B cell (primary cell): ENCODE data around the gene SGTA. TPM values are rescaled to one million over a fixed set of nuclear protein-coding genes. Genes with fewer than 3 reads are reported as not detected.
A peak's percentile ranks its signal among the peaks of the same experiment; 100 is the strongest.

Experiments used
- ATAC-seq: fragments of 200-7000 bp; cut with Tn5 transposase; one replicate; pipeline ENCODE4 v1.10.0; 2021; ENCODE audit warnings: low read depth, mild to moderate bottlenecking, moderate number of reproducible peaks, moderate library complexity
- CTCF ChIA-PET: fragments of 350-600 bp; sonication (Branson Sonifier 250); formaldehyde crosslinking; loops from one replicate; lab custom pipeline; 2021; ENCODE audit warnings: antibody characterized with exemption, inconsistent platforms; lab: Charles Lee
- POLR2A ChIA-PET: fragments of 350-600 bp; sonication (Branson Sonifier 250); formaldehyde crosslinking; loops from one replicate; lab custom pipeline; 2021; ENCODE audit warnings: antibody characterized with exemption; lab: Charles Lee
- DNase-seq: peaks from one replicate; pipeline ENCODE4 v3.0.0; 2013
- H2AFZ ChIP-seq: 2 replicates; pipeline ENCODE4 v1.6.1; 2012; ENCODE audit warnings: mild to moderate bottlenecking, low read depth, low read length; ENCODE audit not compliant: insufficient read depth, poor library complexity, severe bottlenecking
- H3K27ac ChIP-seq, 2 donors: 1 replicate in 1 of 2; 2 replicates in 1 of 2; pipeline ENCODE4 v1.5.1; 2012 to 2013; ENCODE audit warnings: low read length in 2 of 2, mild to moderate bottlenecking in 2 of 2, moderate library complexity in 1 of 2
- H3K27me3 ChIP-seq, 4 experiments: fragments of 200-600 bp in 1 of 4; sonication (generic) in 1 of 4; replicated peaks in 1 of 4; 1 replicate in 2 of 4; 2 replicates in 2 of 4; pipeline versions ENCODE4 v1.6.1 to v1.7.0; 2013 to 2016; ENCODE audit warnings: low read length in 3 of 4, mild to moderate bottlenecking in 2 of 4, mixed read lengths in 1 of 4, moderate library complexity in 1 of 4; ENCODE audit not compliant: insufficient read depth in 4 of 4, control insufficient read depth in 3 of 4; ENCODE audit errors: control extremely low read depth in 1 of 4
- H3K36me3 ChIP-seq, 2 experiments: replicated peaks in 1 of 2; 1 replicate in 1 of 2; 2 replicates in 1 of 2; pipeline versions ENCODE4 v1.6.1 to v1.7.1; 2013; ENCODE audit warnings: low read length in 1 of 2; ENCODE audit not compliant: insufficient read depth in 2 of 2, control insufficient read depth in 1 of 2; ENCODE audit errors: control extremely low read depth in 1 of 2, extremely low read depth in 1 of 2
- H3K4me1 ChIP-seq, 2 donors: fragments of 200-600 bp in 1 of 2; sonication (generic) in 1 of 2; 1 replicate in 1 of 2; 2 replicates in 1 of 2; pipeline versions ENCODE4 v1.5.1 to v1.6.1; 2013 to 2017; ENCODE audit warnings: low read length in 2 of 2; ENCODE audit not compliant: control insufficient read depth in 2 of 2, insufficient read depth in 2 of 2
- H3K4me2 ChIP-seq: replicated peaks from 2 replicates; pipeline ENCODE3; 2012; ENCODE audit warnings: mild to moderate bottlenecking, low read depth, low read length; ENCODE audit not compliant: poor library complexity, severe bottlenecking
- H3K4me3 ChIP-seq, 5 experiments: fragments of 200-600 bp in 1 of 5; sonication (generic) in 1 of 5; 1 replicate in 3 of 5; 2 replicates in 2 of 5; pipeline versions ENCODE4 v1.5.1 to v1.7.0; 2011 to 2016; ENCODE audit warnings: low read length in 4 of 5, mild to moderate bottlenecking in 4 of 5, low read depth in 2 of 5, control low read depth in 1 of 5, moderate library complexity in 1 of 5; ENCODE audit not compliant: insufficient read depth in 1 of 5; ENCODE audit errors: control extremely low read depth in 1 of 5, extremely low read depth in 1 of 5
- H3K79me2 ChIP-seq: fragments of 200-600 bp; sonication (generic); one replicate; pipeline ENCODE4 v1.6.0; 2016; ENCODE audit warnings: low read length; ENCODE audit not compliant: control insufficient read depth, insufficient read depth
- H3K9ac ChIP-seq: fragments of 200-600 bp; sonication (generic); 2 replicates; pipeline ENCODE4 v1.6.1; 2017; ENCODE audit warnings: mild to moderate bottlenecking, low read length, moderate library complexity
- H3K9me3 ChIP-seq, 3 donors: one replicate each; pipeline versions ENCODE4 v1.6.1 to v1.7.1; 2013; ENCODE audit warnings: low read length in 2 of 3; ENCODE audit not compliant: control insufficient read depth in 2 of 3, insufficient read depth in 1 of 3; ENCODE audit errors: control extremely low read depth in 1 of 3
- H4K20me1 ChIP-seq: 2 replicates; pipeline ENCODE4 v1.6.0; 2012; ENCODE audit warnings: mild to moderate bottlenecking, low read length; ENCODE audit not compliant: insufficient read depth, control insufficient read depth, poor library complexity, severe bottlenecking
- H3K27ac Mint-ChIP-seq: one replicate; pipeline ENCODE4 v1.8.0; 2021; ENCODE audit warnings: mixed read lengths
- H3K27me3 Mint-ChIP-seq: one replicate; pipeline ENCODE4 v1.8.0; 2021; ENCODE audit warnings: mixed read lengths
- H3K4me1 Mint-ChIP-seq: one replicate; pipeline ENCODE4 v1.8.0; 2021; ENCODE audit warnings: mixed read lengths
- H3K4me3 Mint-ChIP-seq: one replicate; pipeline ENCODE4 v1.8.0; 2021; ENCODE audit warnings: mixed read lengths
- H3K9me3 Mint-ChIP-seq: one replicate; pipeline ENCODE4 v1.8.0; 2022; ENCODE audit warnings: mixed read lengths; ENCODE audit not compliant: insufficient read depth
- EZH2 ChIP-seq: IDR thresholded peaks from 2 replicates; pipeline ENCODE4 v1.6.1; 2012; ENCODE audit warnings: borderline replicate concordance, low read depth, mild to moderate bottlenecking, moderate library complexity, low read length; ENCODE audit not compliant: insufficient read depth, poor library complexity, severe bottlenecking
- WGBS: methylation state at CpG from one replicate; pipeline ENCODE4 v1.1.5; 2013; ENCODE audit warnings: missing lambda C conversion rate; ENCODE audit not compliant: insufficient coverage; 5-methylcytosine and 5-hydroxymethylcytosine counted together
- intact Hi-C: fragments of 100-400 bp; cut with micrococcal nuclease; formaldehyde crosslinking; loops from one replicate; pipeline ENCODE4 v1.10.0; 2022
- polyA plus RNA-seq: library from polyadenylated mRNA; depleted of rRNA; stranded (reverse); fragments of >200 nt; gene quantifications from 2 replicates; pipeline ENCODE4 v1.2.3, GENCODE V29; 2012
- total RNA-seq, 2 donors: library from RNA; stranded (reverse); fragments of 120-200 nt in 1 of 2; gene quantifications; 1 replicate in 1 of 2; 2 replicates in 1 of 2; pipeline versions ENCODE4 v1.2.3 to v1.2.4, GENCODE V29; 2013 to 2022
- TF ChIP-seq, protein P1 (sequence below): fragments of 200-600 bp; IDR thresholded peaks from one replicate; pipeline ENCODE4 v1.8.0; 2022; ENCODE audit warnings: antibody characterized with exemption, mild to moderate bottlenecking

SGTA gene
- total and polyA plus RNA-seq, 2 donors (not counting 1 experiment from before 2014, with no cell fraction given): 36.6 to 42.0 TPM

DNA sequence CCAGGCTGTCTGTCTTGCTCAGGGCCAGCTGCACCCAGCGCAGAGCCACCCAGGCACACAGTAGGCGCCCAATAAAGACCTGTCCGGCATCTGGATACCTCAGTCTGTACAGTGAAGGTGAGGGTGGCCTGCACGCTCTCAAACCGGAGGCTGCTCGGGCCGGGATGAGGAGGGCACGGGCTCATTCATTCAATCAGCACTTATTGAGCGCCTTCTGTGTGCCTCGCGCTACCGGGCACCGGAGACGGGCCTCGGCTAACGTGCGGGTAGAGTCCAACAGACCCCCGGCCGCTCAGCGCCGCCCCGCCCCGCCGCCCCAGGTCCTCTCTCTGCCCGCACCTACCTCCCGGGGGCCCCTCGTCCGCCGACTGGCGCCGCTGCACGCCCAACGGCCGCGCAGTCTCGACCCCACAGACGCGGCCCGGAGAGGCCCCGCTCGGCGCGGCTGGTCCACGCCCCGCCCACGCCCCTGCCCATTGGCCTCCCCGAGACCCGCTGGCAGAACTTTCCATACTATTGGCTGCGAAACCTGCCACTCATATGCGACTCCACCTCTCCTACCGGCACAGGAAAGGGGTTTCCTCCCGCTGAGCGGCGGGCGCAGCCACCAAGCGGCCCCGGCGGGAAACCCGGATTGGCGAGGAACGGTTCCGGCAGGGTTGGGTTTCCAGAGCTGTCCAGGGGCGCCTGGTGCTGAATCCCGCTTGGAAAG lies 43.3 kb downstream of the SGTA start, which contains the start of gene SLC39A3:
Gene SLC39A3, minus strand, starts transcription at position 416 of the 712 bp plus-strand sequence. CDS start 2,760 bp downstream, outside the sequence.
- WGBS: under 1% methylated on average over 64 of the region's 64 CpGs
- peak within 1 kb of the TSS; percentile 26 to 77 for H3K27ac ChIP-seq
- intact Hi-C loops: loop anchor here (1.0 to 10.0 kb wide), 4 partner anchors 10 to 265 kb away; partner anchors contain the start of genes GADD45B, GNG7 and SGTA
- H3K9ac ChIP-seq: peak within 1 kb of the TSS; percentile 94
- peak within 1 kb of the TSS; percentile 92 for H3K4me3 Mint-ChIP-seq
- ATAC-seq: peak; percentile 100
- no peaks in the 10 kb centered on the region for H3K9me3 Mint-ChIP-seq
- H4K20me1 ChIP-seq: peaks cover 15% of the 10 kb centered on the region
- peaks cover 25% of the 10 kb centered on the region for H3K4me1 Mint-ChIP-seq
- peak within 1 kb of the TSS; percentile 76 for H2AFZ ChIP-seq
- TF ChIP-seq EZH2: no peak
- TF ChIP-seq, protein P1, sequence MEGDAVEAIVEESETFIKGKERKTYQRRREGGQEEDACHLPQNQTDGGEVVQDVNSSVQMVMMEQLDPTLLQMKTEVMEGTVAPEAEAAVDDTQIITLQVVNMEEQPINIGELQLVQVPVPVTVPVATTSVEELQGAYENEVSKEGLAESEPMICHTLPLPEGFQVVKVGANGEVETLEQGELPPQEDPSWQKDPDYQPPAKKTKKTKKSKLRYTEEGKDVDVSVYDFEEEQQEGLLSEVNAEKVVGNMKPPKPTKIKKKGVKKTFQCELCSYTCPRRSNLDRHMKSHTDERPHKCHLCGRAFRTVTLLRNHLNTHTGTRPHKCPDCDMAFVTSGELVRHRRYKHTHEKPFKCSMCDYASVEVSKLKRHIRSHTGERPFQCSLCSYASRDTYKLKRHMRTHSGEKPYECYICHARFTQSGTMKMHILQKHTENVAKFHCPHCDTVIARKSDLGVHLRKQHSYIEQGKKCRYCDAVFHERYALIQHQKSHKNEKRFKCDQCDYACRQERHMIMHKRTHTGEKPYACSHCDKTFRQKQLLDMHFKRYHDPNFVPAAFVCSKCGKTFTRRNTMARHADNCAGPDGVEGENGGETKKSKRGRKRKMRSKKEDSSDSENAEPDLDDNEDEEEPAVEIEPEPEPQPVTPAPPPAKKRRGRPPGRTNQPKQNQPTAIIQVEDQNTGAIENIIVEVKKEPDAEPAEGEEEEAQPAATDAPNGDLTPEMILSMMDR: no peak
- H3K9me3 ChIP-seq: peaks cover 0 to 14% (median 0%) of the 10 kb centered on the region in 3 donors
- ChIA-PET CTCF (interaction anchor here (0.8 to 3.0 kb wide), 7 partner anchors 9 to 103 kb away, joined by 3 to 20 read pairs (median 5); no protein-coding TSS in a partner anchor), POLR2A (interaction anchor here (0.5 to 1.1 kb wide), 3 partner anchors 38 to 91 kb away, joined by 3 to 4 read pairs (median 4); partner anchors contain the start of gene GNG7)
- peak within 1 kb of the TSS; percentile 81 for H3K27ac Mint-ChIP-seq
- H3K27me3 Mint-ChIP-seq: peaks cover 10% of the 10 kb centered on the region
- peaks cover 5 to 24% of the 10 kb centered on the region in 2 experiments for H3K36me3 ChIP-seq
- DNase-seq: peak; percentile 98
- H3K27me3 ChIP-seq: no peaks in the 10 kb centered on the region
- peak within 1 kb of the TSS; percentile 94 for H3K4me2 ChIP-seq
- peaks cover 10 to 20% of the 10 kb centered on the region in 2 donors for H3K4me1 ChIP-seq
- peaks cover 34% of the 10 kb centered on the region for H3K79me2 ChIP-seq
- peak within 1 kb of the TSS; percentile 50 to 93 (median 87) for H3K4me3 ChIP-seq
